ENCODE measurements around the gene NAIF1.
A peak's percentile ranks its signal among the peaks of the same experiment; 100 is the strongest.

NAIF1 gene

GRCh38 chr9:128088253-128088945 lies 21.3 kb upstream of the NAIF1 start:
- ATAC-seq (replicated peaks; ENCODE audit: extremely low read depth, poor library complexity, severe bottlenecking), result no peak
- DNase-seq (ENCODE audit: low spot score in 2 of 2), result no peak
- no peaks in the 10 kb centered on the region for H3K27me3 Mint-ChIP-seq
- H3K36me3 Mint-ChIP-seq (ENCODE audit: insufficient read depth), result peaks cover 24% of the 10 kb centered on the region
- H3K27ac Mint-ChIP-seq (ENCODE audit: low read depth), result peak overlapping the region; percentile 49
- peaks cover 63% of the 10 kb centered on the region for H3K4me1 Mint-ChIP-seq
- no peak overlapping the region for H3K4me3 Mint-ChIP-seq
- H3K9me3 Mint-ChIP-seq, result no peaks in the 10 kb centered on the region

GRCh38 chr9:128087262-128087661 lies 20.1 kb upstream of the NAIF1 start:
- Mint-ChIP-seq H3K9me3 (no peaks in the 10 kb centered on the region), H3K4me1 (peaks cover 52% of the 10 kb centered on the region), H3K27ac (ENCODE audit: low read depth) (peak overlapping the region; percentile 49), H3K4me3 (peak overlapping the region; percentile 23), H3K36me3 (ENCODE audit: insufficient read depth) (peaks cover 23% of the 10 kb centered on the region), H3K27me3 (no peaks in the 10 kb centered on the region)
- no peak for ATAC-seq (replicated peaks; ENCODE audit: extremely low read depth, poor library complexity, severe bottlenecking)
- DNase-seq (ENCODE audit: low spot score in 2 of 2), result no peak

GRCh38 chr9:128085943-128086342 lies 18.8 kb upstream of the NAIF1 start:
- Mint-ChIP-seq H3K4me3 (no peak overlapping the region), H3K27me3 (no peaks in the 10 kb centered on the region), H3K27ac (ENCODE audit: low read depth) (no peak overlapping the region), H3K4me1 (peaks cover 50% of the 10 kb centered on the region), H3K9me3 (no peaks in the 10 kb centered on the region), H3K36me3 (ENCODE audit: insufficient read depth) (peaks cover 23% of the 10 kb centered on the region)
- DNase-seq (ENCODE audit: low spot score in 2 of 2), result no peak
- no peak for ATAC-seq (replicated peaks; ENCODE audit: extremely low read depth, poor library complexity, severe bottlenecking)

- Mint-ChIP-seq H3K27ac (ENCODE audit: low read depth) (peak overlapping the region; percentile 79), H3K4me1 (peaks cover 51% of the 10 kb centered on the region), H3K27me3 (no peaks in the 10 kb centered on the region), H3K4me3 (no peak overlapping the region), H3K9me3 (no peaks in the 10 kb centered on the region), H3K36me3 (ENCODE audit: insufficient read depth) (peaks cover 24% of the 10 kb centered on the region)
- DNase-seq (ENCODE audit: low spot score in 2 of 2) (no peak), ATAC-seq (replicated peaks; ENCODE audit: extremely low read depth, poor library complexity, severe bottlenecking) (no peak)
Observed at GRCh38 chr9:128084746-128085145, 17.6 kb upstream of the NAIF1 start.

GRCh38 chr9:128082151-128082550 lies 15.0 kb upstream of the NAIF1 start:
- Mint-ChIP-seq H3K27ac (ENCODE audit: low read depth) (peak overlapping the region; percentile 55), H3K36me3 (ENCODE audit: insufficient read depth) (peaks cover 26% of the 10 kb centered on the region), H3K27me3 (no peaks in the 10 kb centered on the region), H3K4me3 (no peak overlapping the region), H3K9me3 (no peaks in the 10 kb centered on the region), H3K4me1 (peaks cover 51% of the 10 kb centered on the region)
- DNase-seq (ENCODE audit: low spot score in 2 of 2), result no peak
- ATAC-seq (replicated peaks; ENCODE audit: extremely low read depth, poor library complexity, severe bottlenecking), result no peak

- Mint-ChIP-seq H3K9me3 (no peaks in the 10 kb centered on the region), H3K27ac (ENCODE audit: low read depth) (peak overlapping the region; percentile 55), H3K4me1 (peaks cover 51% of the 10 kb centered on the region), H3K27me3 (no peaks in the 10 kb centered on the region), H3K4me3 (no peak overlapping the region), H3K36me3 (ENCODE audit: insufficient read depth) (peaks cover 25% of the 10 kb centered on the region)
- DNase-seq (ENCODE audit: low spot score in 2 of 2) (no peak), ATAC-seq (replicated peaks; ENCODE audit: extremely low read depth, poor library complexity, severe bottlenecking) (no peak)
Observed at GRCh38 chr9:128081056-128081455, 13.9 kb upstream of the NAIF1 start.

GRCh38 chr9:128080206-128080605 lies 13.1 kb upstream of the NAIF1 start:
- no peak for ATAC-seq (replicated peaks; ENCODE audit: extremely low read depth, poor library complexity, severe bottlenecking)
- Mint-ChIP-seq H3K9me3 (no peaks in the 10 kb centered on the region), H3K4me1 (peaks cover 44% of the 10 kb centered on the region), H3K4me3 (no peak overlapping the region), H3K27me3 (no peaks in the 10 kb centered on the region), H3K36me3 (ENCODE audit: insufficient read depth) (peaks cover 20% of the 10 kb centered on the region), H3K27ac (ENCODE audit: low read depth) (no peak overlapping the region)
- DNase-seq (ENCODE audit: low spot score in 2 of 2), result no peak

- peak overlapping the region; percentile 67 for H3K27ac Mint-ChIP-seq (ENCODE audit: low read depth)
- no peak for DNase-seq (ENCODE audit: low spot score in 2 of 2)
- H3K4me1 Mint-ChIP-seq, result peaks cover 36% of the 10 kb centered on the region
- H3K9me3 Mint-ChIP-seq, result no peaks in the 10 kb centered on the region
- no peaks in the 10 kb centered on the region for H3K27me3 Mint-ChIP-seq
- H3K4me3 Mint-ChIP-seq, result peak overlapping the region; percentile 20
- peaks cover 13% of the 10 kb centered on the region for H3K36me3 Mint-ChIP-seq (ENCODE audit: insufficient read depth)
- ATAC-seq (replicated peaks; ENCODE audit: extremely low read depth, poor library complexity, severe bottlenecking), result no peak
Observed at GRCh38 chr9:128078504-128079434, 11.6 kb upstream of the NAIF1 start.

- H3K4me1 Mint-ChIP-seq, result peaks cover 42% of the 10 kb centered on the region
- H3K4me3 Mint-ChIP-seq, result no peak overlapping the region
- H3K9me3 Mint-ChIP-seq, result no peaks in the 10 kb centered on the region
- DNase-seq (ENCODE audit: low spot score in 2 of 2) (no peak), ATAC-seq (replicated peaks; ENCODE audit: extremely low read depth, poor library complexity, severe bottlenecking) (no peak)
- no peaks in the 10 kb centered on the region for H3K27me3 Mint-ChIP-seq
- peaks cover 12% of the 10 kb centered on the region for H3K36me3 Mint-ChIP-seq (ENCODE audit: insufficient read depth)
- peak overlapping the region; percentile 67 for H3K27ac Mint-ChIP-seq (ENCODE audit: low read depth)
Observed at GRCh38 chr9:128077847-128078503, 10.9 kb upstream of the NAIF1 start.

- H3K4me3 Mint-ChIP-seq, result peak overlapping the region; percentile 54
- no peak for DNase-seq (ENCODE audit: low spot score in 2 of 2)
- H3K4me1 Mint-ChIP-seq, result peaks cover 53% of the 10 kb centered on the region
- no peaks in the 10 kb centered on the region for H3K9me3 Mint-ChIP-seq
- ATAC-seq (replicated peaks; ENCODE audit: extremely low read depth, poor library complexity, severe bottlenecking), result no peak
- H3K27ac Mint-ChIP-seq (ENCODE audit: low read depth), result peak overlapping the region; percentile 73
- no peaks in the 10 kb centered on the region for H3K27me3 Mint-ChIP-seq
- H3K36me3 Mint-ChIP-seq (ENCODE audit: insufficient read depth), result peaks cover 4% of the 10 kb centered on the region
Observed at GRCh38 chr9:128073253-128073886, 6.2 kb upstream of the NAIF1 start.

- H3K9me3 Mint-ChIP-seq, result no peaks in the 10 kb centered on the region
- H3K27me3 Mint-ChIP-seq, result no peaks in the 10 kb centered on the region
- ATAC-seq (replicated peaks; ENCODE audit: extremely low read depth, poor library complexity, severe bottlenecking), result no peak
- H3K4me1 Mint-ChIP-seq, result peaks cover 45% of the 10 kb centered on the region
- DNase-seq (ENCODE audit: low spot score in 2 of 2), result peak in 1 of 2 donors; percentile 17
- H3K4me3 Mint-ChIP-seq, result no peak overlapping the region
- H3K27ac Mint-ChIP-seq (ENCODE audit: low read depth), result peak overlapping the region; percentile 92
- peaks cover 2% of the 10 kb centered on the region for H3K36me3 Mint-ChIP-seq (ENCODE audit: insufficient read depth)
Observed at GRCh38 chr9:128072144-128073021, 5.3 kb upstream of the NAIF1 start.
